Stimulated activated CD4-positive, alpha-beta T cell treated with anti-CD3 and anti-CD28 coated beads, Interleukin-4, amount 100 ng/mL, for 24 hours (primary cell): ENCODE data around the gene ARL9.
A peak's percentile ranks its signal among the peaks of the same experiment; 100 is the strongest.

Source experiments
- DNase-seq: peaks from one replicate; pipeline ENCODE4 v3.0.0-alpha.2; 2020

Gene ARL9

DNA sequence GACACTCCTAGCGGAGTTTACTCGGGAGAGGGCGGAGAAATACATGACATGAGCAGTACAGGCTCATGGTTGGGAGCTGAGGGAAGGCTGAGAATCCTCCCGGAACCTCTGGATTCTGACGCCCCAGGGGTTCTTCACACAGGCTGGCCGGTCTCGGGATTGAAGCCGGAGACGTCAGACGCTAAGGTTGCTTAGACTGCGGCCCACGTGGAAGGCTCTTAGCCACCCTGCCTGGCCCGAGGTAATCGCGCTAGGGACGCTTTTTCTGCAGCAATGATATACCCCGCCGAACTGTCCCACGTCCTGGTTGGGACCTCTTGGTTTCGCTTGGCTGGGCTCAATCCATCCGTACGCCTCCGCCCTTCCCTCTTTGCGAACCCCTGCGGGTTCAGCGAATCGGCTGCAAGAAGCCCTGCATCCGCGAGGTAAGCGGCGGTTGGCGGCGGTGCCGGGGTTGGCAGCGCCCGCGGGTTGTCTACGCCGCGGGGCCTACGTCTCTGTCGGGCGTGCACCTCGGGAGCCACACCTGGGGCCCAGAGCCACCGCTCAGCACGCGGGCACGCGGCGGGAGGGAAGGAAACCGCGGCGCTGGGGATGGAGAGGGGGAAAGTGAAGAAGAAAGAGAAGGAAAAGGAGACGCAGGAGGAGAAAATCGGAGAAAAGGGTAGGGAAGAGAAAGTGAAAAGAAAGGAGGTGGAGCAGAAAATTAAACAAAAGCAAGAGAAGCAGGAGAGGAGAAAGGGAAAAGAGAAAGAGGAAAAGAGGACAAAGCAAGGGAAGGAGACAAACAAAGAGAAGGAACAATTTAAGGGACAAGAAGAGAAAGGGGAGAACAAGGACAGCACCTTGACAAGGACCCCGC is at the start of gene ARL9:
Gene ARL9, plus strand, starts transcription at position 523 of the 862 bp plus-strand sequence. Its CDS starts 72 bp downstream, at position 595.
- DNase-seq = peak; percentile 47

- DNase-seq = no peak
These were observed 45.5 kb upstream of the ARL9 start for GRCh38 chr4:56460085-56460484.

GRCh38 chr4:56462157-56462556 is 43.4 kb upstream of the ARL9 start:
- DNase-seq = no peak

- no peak for DNase-seq
These were observed 41.9 kb upstream of the ARL9 start for GRCh38 chr4:56463711-56464110.

GRCh38 chr4:56464581-56464980 is 41.0 kb upstream of the ARL9 start:
- DNase-seq = no peak

DNA sequence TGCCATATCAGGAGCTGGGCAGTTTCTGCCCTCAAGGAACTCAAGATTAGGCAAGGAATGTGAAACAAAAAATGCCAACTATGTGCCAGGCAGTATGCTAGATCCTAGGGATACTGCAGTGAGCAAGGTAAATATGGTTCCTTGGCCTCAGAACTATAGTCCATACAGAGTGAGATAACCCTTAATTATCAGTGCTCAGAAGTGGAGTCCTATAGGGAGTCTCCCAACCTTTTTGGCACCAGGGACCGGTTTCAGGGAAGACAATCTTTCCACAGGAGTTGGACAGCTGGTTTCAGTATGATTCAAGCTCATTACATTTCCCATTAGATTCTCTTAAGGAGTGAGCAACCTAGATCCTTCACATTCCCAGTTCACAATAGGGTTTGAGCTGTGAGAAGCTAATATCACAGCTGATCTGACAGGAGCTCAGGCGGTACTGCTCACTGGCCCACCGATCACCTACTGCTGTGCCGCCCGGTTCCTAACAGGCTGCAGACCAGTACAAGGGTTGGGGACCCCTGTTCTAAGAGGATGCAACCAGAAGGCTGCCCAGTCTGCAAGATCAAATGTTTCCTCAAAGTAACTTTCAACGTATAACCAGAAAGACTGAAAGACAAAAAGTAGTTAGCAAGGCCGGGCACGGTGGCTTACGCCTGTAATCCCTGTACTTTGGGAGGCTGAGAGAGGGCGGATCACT is 39.8 kb upstream of the ARL9 start:
- DNase-seq = no peak

GRCh38 chr4:56466296-56466761 is 39.3 kb upstream of the ARL9 start:
- DNase-seq = peak; percentile 7

GRCh38 chr4:56466910-56467283 is 38.7 kb upstream of the ARL9 start:
- no peak for DNase-seq

DNA sequence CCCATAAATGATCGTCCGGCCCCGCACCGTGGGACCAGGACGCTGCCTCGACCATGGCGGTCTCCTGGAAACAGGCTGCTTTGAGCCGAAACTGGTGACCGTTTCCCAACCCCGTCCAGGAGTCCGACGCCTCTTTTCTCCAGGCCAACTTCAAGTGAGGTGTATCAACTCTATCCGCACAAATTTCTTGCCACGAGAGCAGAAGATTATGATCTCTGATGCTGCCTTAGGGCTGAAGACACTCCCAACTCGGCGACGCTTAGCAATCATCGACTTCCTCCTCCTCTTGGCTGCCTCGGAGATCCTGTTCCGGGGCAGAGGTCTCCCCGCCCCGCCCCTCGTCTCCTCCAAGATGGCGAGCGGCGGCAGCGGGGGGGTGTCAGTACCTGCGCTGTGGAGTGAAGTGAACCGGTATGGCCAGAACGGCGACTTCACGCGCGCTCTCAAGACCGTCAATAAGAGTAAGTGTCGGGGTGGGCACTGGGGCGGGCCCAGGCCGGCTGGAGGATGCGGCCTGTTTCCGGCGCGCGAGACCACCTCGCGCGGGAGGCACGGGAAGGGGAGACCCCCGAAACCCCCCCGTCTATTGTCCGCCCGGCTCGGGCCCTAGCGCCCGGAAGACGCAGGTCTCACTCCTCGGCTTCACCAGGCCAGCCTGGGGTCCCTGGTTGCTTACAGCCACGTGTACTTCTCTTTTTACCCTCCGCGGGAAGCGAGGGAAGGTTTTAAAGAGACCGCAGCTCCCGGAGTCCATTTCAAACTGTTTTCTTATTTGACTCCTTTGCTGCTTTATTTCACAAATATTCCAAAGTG is 38.1 kb upstream of the ARL9 start, which contains the start of gene SRP72:
Gene SRP72, plus strand, starts transcription at position 334 of the 813 bp plus-strand sequence. Its CDS starts 19 bp downstream, at position 353.
- peak; percentile 91 for DNase-seq

GRCh38 chr4:56468097-56468422 is 37.5 kb upstream of the ARL9 start:
- no peak for DNase-seq

GRCh38 chr4:56469489-56470210 is 35.9 kb upstream of the ARL9 start:
- no peak for DNase-seq

DNA sequence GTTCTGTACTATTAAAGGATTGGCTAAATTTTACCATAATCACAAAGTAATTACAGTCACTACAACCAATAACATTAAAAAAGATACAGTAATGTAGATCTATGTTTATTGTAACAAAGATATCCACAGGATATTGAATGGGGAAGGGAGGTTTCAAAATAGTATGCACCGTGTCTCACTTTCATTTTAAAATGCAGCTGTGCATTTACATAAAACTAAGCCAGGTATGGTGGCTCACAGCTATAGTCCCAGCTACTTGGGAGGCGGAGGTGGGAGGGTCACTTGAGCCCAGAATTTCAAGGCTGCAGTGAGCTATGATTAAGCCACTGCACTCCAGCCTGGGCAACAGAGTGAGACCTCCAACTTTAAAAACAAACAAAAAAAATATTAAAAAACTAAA is 29.7 kb upstream of the ARL9 start:
- DNase-seq = no peak

- no peak for DNase-seq
These were observed 28.3 kb upstream of the ARL9 start for GRCh38 chr4:56477192-56477702.

DNA sequence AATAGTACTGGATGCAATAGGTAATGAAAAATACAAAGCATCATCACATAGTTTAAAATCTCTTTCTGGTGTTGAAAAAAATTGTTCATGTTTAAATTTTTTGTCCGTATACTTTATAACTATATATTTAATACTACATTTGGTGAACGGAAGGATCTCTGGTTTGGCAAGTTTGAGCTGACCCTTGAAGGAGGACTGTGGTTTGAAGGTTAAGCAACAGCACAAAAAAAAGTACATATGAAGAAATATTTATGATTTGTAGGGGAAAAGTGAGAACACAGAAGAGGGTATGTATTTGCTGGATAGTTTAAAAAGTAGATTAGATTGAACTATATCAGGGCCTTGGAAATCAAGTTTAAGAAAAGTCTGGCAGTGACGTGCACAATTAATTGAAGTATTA is 24.9 kb upstream of the ARL9 start:
- no peak for DNase-seq

GRCh38 chr4:56496241-56496640 is 9.3 kb upstream of the ARL9 start:
- DNase-seq = no peak

DNA sequence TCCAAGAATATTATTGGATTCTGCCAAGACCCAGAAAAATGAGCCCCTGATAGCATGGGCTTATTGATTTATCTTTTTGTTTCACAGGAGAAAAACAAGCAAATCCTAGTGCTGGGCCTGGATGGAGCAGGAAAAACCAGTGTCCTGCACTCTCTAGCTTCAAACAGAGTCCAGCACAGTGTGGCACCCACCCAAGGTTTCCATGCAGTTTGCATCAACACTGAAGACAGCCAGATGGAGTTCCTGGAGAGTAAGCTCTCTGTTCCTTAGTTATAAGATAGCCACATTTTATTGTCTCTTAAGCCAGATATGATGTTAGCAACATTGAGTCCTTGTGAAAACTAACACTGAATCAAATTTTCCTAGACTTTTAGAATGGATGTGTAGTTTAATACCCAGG is 5.5 kb downstream of the ARL9 start:
- no peak for DNase-seq

DNA sequence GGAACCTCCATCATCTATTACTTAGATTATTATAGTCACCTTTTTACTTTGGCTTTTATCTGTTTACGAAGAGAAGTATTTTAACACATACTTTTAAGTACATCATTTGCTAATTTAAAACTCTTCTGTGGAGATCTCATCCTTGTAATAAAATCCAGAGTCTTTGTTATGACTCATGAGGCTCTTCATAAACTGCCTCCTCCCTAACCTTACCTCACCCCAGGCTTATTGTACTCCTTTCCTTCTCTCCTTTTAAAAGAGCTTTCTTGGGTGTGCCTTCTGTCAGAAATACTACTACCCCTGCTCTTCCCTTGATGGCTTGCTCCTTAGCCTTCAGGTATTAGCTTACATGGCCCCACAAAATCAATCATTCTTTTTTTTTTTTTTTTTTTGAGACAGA is 6.6 kb downstream of the ARL9 start:
- DNase-seq = no peak

DNA sequence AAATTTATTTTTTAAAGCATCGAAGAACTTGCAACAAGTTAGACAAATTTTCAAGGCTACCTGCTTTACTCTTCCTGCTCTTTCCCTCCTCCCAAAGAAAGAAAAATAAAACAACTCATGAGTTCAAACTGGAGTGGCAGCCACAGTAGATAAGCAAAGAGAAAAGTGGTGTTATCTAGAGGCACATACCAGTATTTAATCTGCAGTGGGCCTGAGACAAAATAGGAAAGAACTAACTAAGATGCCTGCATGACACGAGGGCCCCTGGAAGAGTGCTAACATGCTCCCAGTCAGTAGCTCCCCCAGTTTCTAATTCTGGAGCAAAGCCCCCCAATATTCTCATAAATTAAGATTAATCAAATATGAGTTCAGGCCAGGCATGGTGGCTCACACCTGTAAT is 7.9 kb downstream of the ARL9 start:
- DNase-seq = no peak

GRCh38 chr4:56530269-56531148 is 24.9 kb downstream of the ARL9 start:
- peak; percentile 84 for DNase-seq

GRCh38 chr4:56531149-56531770 is 25.7 kb downstream of the ARL9 start:
- DNase-seq = no peak

- DNase-seq = no peak
These were observed 26.2 kb downstream of the ARL9 start for GRCh38 chr4:56531823-56532222.
